Right lobe of liver (tissue), 4 donors: ENCODE data around the gene AGTPBP1.

Experiments used
- CTCF ChIP-seq, 4 donors: fragments of 200-600 bp in 3 of 4; fragments of 450-650 bp in 1 of 4; IDR thresholded peaks; one replicate each; pipeline versions ENCODE4 v1.5.1 to v1.8.0; 2016 to 2022; ENCODE audit warnings: antibody characterized with exemption in 4 of 4, mild to moderate bottlenecking in 2 of 4
- POLR2A ChIP-seq: fragments of 450-650 bp; IDR thresholded peaks from one replicate; pipeline ENCODE4 v1.6.1; 2017; ENCODE audit warnings: antibody characterized with exemption, mild to moderate bottlenecking
- donor health status: DM: no; HTN: no; CAD: no.
- donor health status: DM: no; HTN: no; CAD: no.
- donor health status: DM: no; HTN: yes; CAD: no.

- TF ChIP-seq CTCF (IDR thresholded peaks at IDR 0.05) (no peak), POLR2A (no peak)
Measured at GRCh38 chr9:85742597-85742936, 813 bp upstream of the AGTPBP1 start.
